ENCODE data around the gene BNIP2. TPM values are rescaled to one million over a fixed set of nuclear protein-coding genes. Genes with fewer than 3 reads are reported as not detected.
"Not testable (repeated sequence)": the region's sequence is repeated elsewhere in the genome, so short reads cannot be mapped to it uniquely, and the experiment has no call there.

BNIP2 gene
- total RNA-seq, 1 experiment from 2014 or later: 87.0 TPM

GRCh38 chr15:59699810-59700431 lies 10.8 kb upstream of the BNIP2 start:
- H3K4me3 ChIP-seq: no peak overlapping the region
- no peak for DNase-seq
- no peaks in the 10 kb centered on the region for H3K4me1 ChIP-seq
- no peaks in the 10 kb centered on the region for H3K27me3 ChIP-seq
- no peaks in the 10 kb centered on the region for H3K9me3 ChIP-seq (replicated peaks)
- H3K36me3 ChIP-seq: no peaks in the 10 kb centered on the region
- no peak overlapping the region for H3K27ac ChIP-seq

- not testable (repeated sequence) for H3K27me3 ChIP-seq; DNase-seq; H3K9me3 ChIP-seq (replicated peaks); H3K4me3 ChIP-seq; H3K27ac ChIP-seq; H3K4me1 ChIP-seq; H3K36me3 ChIP-seq
These were observed 8.9 kb upstream of the BNIP2 start for GRCh38 chr15:59698065-59698464.

GRCh38 chr15:59696332-59696731 lies 7.2 kb upstream of the BNIP2 start:
- no peak overlapping the region for H3K4me3 ChIP-seq
- H3K9me3 ChIP-seq (replicated peaks): no peaks in the 10 kb centered on the region
- H3K27me3 ChIP-seq: no peaks in the 10 kb centered on the region
- H3K4me1 ChIP-seq: no peaks in the 10 kb centered on the region
- H3K36me3 ChIP-seq: no peaks in the 10 kb centered on the region
- DNase-seq: peak in 1 of 2 experiments; percentile 9
- no peak overlapping the region for H3K27ac ChIP-seq

- Histone ChIP-seq H3K4me3 (no peak overlapping the region), H3K9me3 (replicated peaks) (no peaks in the 10 kb centered on the region), H3K27ac (no peak overlapping the region), H3K27me3 (no peaks in the 10 kb centered on the region), H3K4me1 (no peaks in the 10 kb centered on the region), H3K36me3 (no peaks in the 10 kb centered on the region)
- no peak for DNase-seq
These were observed 5.7 kb upstream of the BNIP2 start for GRCh38 chr15:59694779-59695178.

- no peaks in the 10 kb centered on the region for H3K9me3 ChIP-seq (replicated peaks)
- peak; percentile 31 to 65 for DNase-seq
- H3K27me3 ChIP-seq: no peaks in the 10 kb centered on the region
- no peak overlapping the region for H3K4me3 ChIP-seq
- H3K36me3 ChIP-seq: 0 out of 2 replicates have a peak, but pooled peaks cover under 1% of the 10 kb centered on the region
- no peaks in the 10 kb centered on the region for H3K4me1 ChIP-seq
- no peak overlapping the region for H3K27ac ChIP-seq
These were observed 2.2 kb upstream of the BNIP2 start for GRCh38 chr15:59691194-59691805.

- H3K27ac ChIP-seq: peak overlapping the region; percentile 96; the same call in 1 of the 2 replicates
- peaks cover 12% of the 10 kb centered on the region; the same call in 1 of the 2 replicates for H3K36me3 ChIP-seq
- no peaks in the 10 kb centered on the region for H3K27me3 ChIP-seq
- no peaks in the 10 kb centered on the region for H3K4me1 ChIP-seq
- H3K4me3 ChIP-seq: peak overlapping the region; percentile 99
- DNase-seq: peak; percentile 65 to 72
- H3K9me3 ChIP-seq (replicated peaks): no peaks in the 10 kb centered on the region
These were observed 611 bp upstream of the BNIP2 start for GRCh38 chr15:59689626-59690236.

GRCh38 chr15:59688423-59688781 lies 718 bp downstream of the BNIP2 start:
- Histone ChIP-seq H3K27ac (peak overlapping the region; percentile 96), H3K36me3 (peaks cover 21% of the 10 kb centered on the region), H3K27me3 (no peaks in the 10 kb centered on the region), H3K4me1 (no peaks in the 10 kb centered on the region), H3K9me3 (replicated peaks) (no peaks in the 10 kb centered on the region), H3K4me3 (peak overlapping the region; percentile 99)
- no peak for DNase-seq

- H3K27me3 ChIP-seq: no peaks in the 10 kb centered on the region
- no peaks in the 10 kb centered on the region for H3K9me3 ChIP-seq (replicated peaks)
- no peaks in the 10 kb centered on the region for H3K4me1 ChIP-seq
- DNase-seq: no peak
- H3K27ac ChIP-seq: no peak overlapping the region
- peak overlapping the region; percentile 99 for H3K4me3 ChIP-seq
- peaks cover 27% of the 10 kb centered on the region for H3K36me3 ChIP-seq
These were observed 1.3 kb downstream of the BNIP2 start for GRCh38 chr15:59687836-59688235.

GRCh38 chr15:59686389-59686788 lies 2.7 kb downstream of the BNIP2 start:
- H3K27me3 ChIP-seq: no peaks in the 10 kb centered on the region
- no peak overlapping the region for H3K27ac ChIP-seq
- H3K36me3 ChIP-seq: peaks cover 31% of the 10 kb centered on the region
- no peak for DNase-seq
- H3K4me1 ChIP-seq: no peaks in the 10 kb centered on the region
- H3K4me3 ChIP-seq: no peak overlapping the region
- H3K9me3 ChIP-seq (replicated peaks): no peaks in the 10 kb centered on the region

GRCh38 chr15:59685737-59686297 lies 3.3 kb downstream of the BNIP2 start:
- H3K36me3 ChIP-seq: peaks cover 36% of the 10 kb centered on the region
- H3K4me3 ChIP-seq: no peak overlapping the region
- H3K27ac ChIP-seq: no peak overlapping the region
- DNase-seq: no peak
- no peaks in the 10 kb centered on the region for H3K4me1 ChIP-seq
- no peaks in the 10 kb centered on the region for H3K27me3 ChIP-seq
- H3K9me3 ChIP-seq (replicated peaks): no peaks in the 10 kb centered on the region

GRCh38 chr15:59680870-59681269 lies 8.2 kb downstream of the BNIP2 start:
- Histone ChIP-seq H3K27me3 (no peaks in the 10 kb centered on the region), H3K36me3 (peaks cover 74% of the 10 kb centered on the region), H3K4me1 (no peaks in the 10 kb centered on the region), H3K27ac (no peak overlapping the region), H3K4me3 (no peak overlapping the region), H3K9me3 (replicated peaks) (no peaks in the 10 kb centered on the region)
- DNase-seq: no peak

- Histone ChIP-seq H3K4me3 (no peak overlapping the region), H3K4me1 (no peaks in the 10 kb centered on the region), H3K27me3 (no peaks in the 10 kb centered on the region), H3K36me3 (peaks cover 73% of the 10 kb centered on the region), H3K27ac (no peak overlapping the region), H3K9me3 (replicated peaks) (no peaks in the 10 kb centered on the region)
- DNase-seq: no peak
These were observed 8.8 kb downstream of the BNIP2 start for GRCh38 chr15:59680346-59680745.

GRCh38 chr15:59678620-59679019 lies 10.5 kb downstream of the BNIP2 start:
- no peak overlapping the region for H3K4me3 ChIP-seq
- no peaks in the 10 kb centered on the region for H3K4me1 ChIP-seq
- H3K27me3 ChIP-seq: no peaks in the 10 kb centered on the region
- no peaks in the 10 kb centered on the region for H3K9me3 ChIP-seq (replicated peaks)
- H3K27ac ChIP-seq: no peak overlapping the region
- peaks cover 77% of the 10 kb centered on the region for H3K36me3 ChIP-seq
- DNase-seq: no peak

- H3K36me3 ChIP-seq: peaks cover 78% of the 10 kb centered on the region
- no peak for DNase-seq
These were observed 10.9 kb downstream of the BNIP2 start for GRCh38 chr15:59678172-59678571.

GRCh38 chr15:59676565-59676964 lies 12.6 kb downstream of the BNIP2 start:
- Histone ChIP-seq H3K27me3 (no peaks in the 10 kb centered on the region), H3K4me1 (no peaks in the 10 kb centered on the region), H3K9me3 (replicated peaks) (no peaks in the 10 kb centered on the region), H3K27ac (no peak overlapping the region), H3K4me3 (no peak overlapping the region), H3K36me3 (peaks cover 87% of the 10 kb centered on the region)
- DNase-seq: no peak

More at GRCh38 chr15:59678172-59678571, 10.9 kb downstream of the BNIP2 start:
- H3K27ac ChIP-seq: no peak overlapping the region
- H3K27me3 ChIP-seq: no peaks in the 10 kb centered on the region
- H3K4me1 ChIP-seq: no peaks in the 10 kb centered on the region
- H3K9me3 ChIP-seq (replicated peaks): no peaks in the 10 kb centered on the region
- H3K4me3 ChIP-seq: no peak overlapping the region

Data from SJCRH30 (cell line).